Neural cell (in vitro differentiated cells): ENCODE measurements around the gene GLT8D2.

Source experiments
- EP300 ChIP-seq: fragments of 450-650 bp; conservative IDR thresholded peaks from 2 replicates; pipeline ENCODE4 v1.6.1; 2014; ENCODE audit warnings: antibody characterized with exemption, mild to moderate bottlenecking, moderate library complexity; ENCODE audit not compliant: poor library complexity, severe bottlenecking
- EZH2 ChIP-seq: fragments of 200-600, 300-800 bp; shearing (Covaris generic), sonication (generic); IDR thresholded peaks from 2 replicates; pipeline ENCODE4 v1.6.1; 2014; ENCODE audit warnings: antibody characterized with exemption, low read length, borderline replicate concordance, mild to moderate bottlenecking; ENCODE audit not compliant: insufficient read depth, poor library complexity, severe bottlenecking
- MXI1 ChIP-seq: fragments of 450-650 bp; conservative IDR thresholded peaks from 2 replicates; pipeline ENCODE4 v1.6.1; 2014; ENCODE audit warnings: antibody characterized with exemption, mild to moderate bottlenecking; ENCODE audit not compliant: poor library complexity, severe bottlenecking
- POLR2AphosphoS5 ChIP-seq: IDR thresholded peaks from 2 replicates; pipeline ENCODE4 v1.6.1; 2012
- RAD21 ChIP-seq: fragments of 450-650 bp; conservative IDR thresholded peaks from 2 replicates; pipeline ENCODE4 v1.6.1; 2014; ENCODE audit warnings: antibody characterized with exemption, mild to moderate bottlenecking, moderate library complexity
- SMC3 ChIP-seq: fragments of 450-650 bp; conservative IDR thresholded peaks from 2 replicates; pipeline ENCODE4 v1.6.1; 2014; ENCODE audit warnings: antibody characterized with exemption, mild to moderate bottlenecking, moderate library complexity; ENCODE audit not compliant: poor library complexity
- TAF1 ChIP-seq: IDR thresholded peaks from 2 replicates; pipeline ENCODE4 v1.6.1; 2012; ENCODE audit warnings: low read depth
- TF ChIP-seq, protein P1 (sequence below): fragments of 450-650 bp; IDR thresholded peaks from 2 replicates; pipeline ENCODE4 v1.5.1; 2014; ENCODE audit warnings: antibody characterized with exemption, mild to moderate bottlenecking, moderate library complexity; ENCODE audit not compliant: poor library complexity, severe bottlenecking
- TF ChIP-seq, protein P2 (sequence below): IDR thresholded peaks from 2 replicates; pipeline ENCODE4 v1.6.1; 2012; ENCODE audit warnings: borderline replicate concordance

DNA sequence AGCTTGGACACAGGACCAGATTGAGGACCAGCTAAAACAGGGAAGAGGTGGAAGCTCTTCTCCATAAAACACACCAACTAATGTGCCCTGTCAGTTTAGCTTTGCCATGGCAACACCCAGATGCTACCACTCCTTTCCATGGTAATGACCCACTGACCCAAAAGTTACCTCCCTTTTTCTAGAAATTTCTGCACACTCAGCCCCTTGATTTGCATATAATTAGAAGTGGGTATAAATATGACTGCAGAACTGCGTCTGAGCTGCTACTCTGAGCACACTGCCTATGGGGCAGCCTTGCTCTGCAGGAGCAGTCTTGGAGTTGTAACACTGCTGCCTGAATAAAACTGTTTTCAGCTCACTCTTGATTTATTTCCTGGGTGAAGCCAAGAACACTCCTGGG, 87.5 kb downstream of the GLT8D2 start:
- TF ChIP-seq, protein P1, sequence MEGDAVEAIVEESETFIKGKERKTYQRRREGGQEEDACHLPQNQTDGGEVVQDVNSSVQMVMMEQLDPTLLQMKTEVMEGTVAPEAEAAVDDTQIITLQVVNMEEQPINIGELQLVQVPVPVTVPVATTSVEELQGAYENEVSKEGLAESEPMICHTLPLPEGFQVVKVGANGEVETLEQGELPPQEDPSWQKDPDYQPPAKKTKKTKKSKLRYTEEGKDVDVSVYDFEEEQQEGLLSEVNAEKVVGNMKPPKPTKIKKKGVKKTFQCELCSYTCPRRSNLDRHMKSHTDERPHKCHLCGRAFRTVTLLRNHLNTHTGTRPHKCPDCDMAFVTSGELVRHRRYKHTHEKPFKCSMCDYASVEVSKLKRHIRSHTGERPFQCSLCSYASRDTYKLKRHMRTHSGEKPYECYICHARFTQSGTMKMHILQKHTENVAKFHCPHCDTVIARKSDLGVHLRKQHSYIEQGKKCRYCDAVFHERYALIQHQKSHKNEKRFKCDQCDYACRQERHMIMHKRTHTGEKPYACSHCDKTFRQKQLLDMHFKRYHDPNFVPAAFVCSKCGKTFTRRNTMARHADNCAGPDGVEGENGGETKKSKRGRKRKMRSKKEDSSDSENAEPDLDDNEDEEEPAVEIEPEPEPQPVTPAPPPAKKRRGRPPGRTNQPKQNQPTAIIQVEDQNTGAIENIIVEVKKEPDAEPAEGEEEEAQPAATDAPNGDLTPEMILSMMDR = no peak
- TF ChIP-seq EP300 (no peak), TAF1 (no peak), RAD21 (no peak), MXI1 (no peak), POLR2AphosphoS5 (no peak), EZH2 (no peak), SMC3 (no peak)
- TF ChIP-seq, protein P2, sequence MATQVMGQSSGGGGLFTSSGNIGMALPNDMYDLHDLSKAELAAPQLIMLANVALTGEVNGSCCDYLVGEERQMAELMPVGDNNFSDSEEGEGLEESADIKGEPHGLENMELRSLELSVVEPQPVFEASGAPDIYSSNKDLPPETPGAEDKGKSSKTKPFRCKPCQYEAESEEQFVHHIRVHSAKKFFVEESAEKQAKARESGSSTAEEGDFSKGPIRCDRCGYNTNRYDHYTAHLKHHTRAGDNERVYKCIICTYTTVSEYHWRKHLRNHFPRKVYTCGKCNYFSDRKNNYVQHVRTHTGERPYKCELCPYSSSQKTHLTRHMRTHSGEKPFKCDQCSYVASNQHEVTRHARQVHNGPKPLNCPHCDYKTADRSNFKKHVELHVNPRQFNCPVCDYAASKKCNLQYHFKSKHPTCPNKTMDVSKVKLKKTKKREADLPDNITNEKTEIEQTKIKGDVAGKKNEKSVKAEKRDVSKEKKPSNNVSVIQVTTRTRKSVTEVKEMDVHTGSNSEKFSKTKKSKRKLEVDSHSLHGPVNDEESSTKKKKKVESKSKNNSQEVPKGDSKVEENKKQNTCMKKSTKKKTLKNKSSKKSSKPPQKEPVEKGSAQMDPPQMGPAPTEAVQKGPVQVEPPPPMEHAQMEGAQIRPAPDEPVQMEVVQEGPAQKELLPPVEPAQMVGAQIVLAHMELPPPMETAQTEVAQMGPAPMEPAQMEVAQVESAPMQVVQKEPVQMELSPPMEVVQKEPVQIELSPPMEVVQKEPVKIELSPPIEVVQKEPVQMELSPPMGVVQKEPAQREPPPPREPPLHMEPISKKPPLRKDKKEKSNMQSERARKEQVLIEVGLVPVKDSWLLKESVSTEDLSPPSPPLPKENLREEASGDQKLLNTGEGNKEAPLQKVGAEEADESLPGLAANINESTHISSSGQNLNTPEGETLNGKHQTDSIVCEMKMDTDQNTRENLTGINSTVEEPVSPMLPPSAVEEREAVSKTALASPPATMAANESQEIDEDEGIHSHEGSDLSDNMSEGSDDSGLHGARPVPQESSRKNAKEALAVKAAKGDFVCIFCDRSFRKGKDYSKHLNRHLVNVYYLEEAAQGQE = no peak
